ENCODE measurements around the gene PCBP2.

The PCBP2 gene

DNA sequence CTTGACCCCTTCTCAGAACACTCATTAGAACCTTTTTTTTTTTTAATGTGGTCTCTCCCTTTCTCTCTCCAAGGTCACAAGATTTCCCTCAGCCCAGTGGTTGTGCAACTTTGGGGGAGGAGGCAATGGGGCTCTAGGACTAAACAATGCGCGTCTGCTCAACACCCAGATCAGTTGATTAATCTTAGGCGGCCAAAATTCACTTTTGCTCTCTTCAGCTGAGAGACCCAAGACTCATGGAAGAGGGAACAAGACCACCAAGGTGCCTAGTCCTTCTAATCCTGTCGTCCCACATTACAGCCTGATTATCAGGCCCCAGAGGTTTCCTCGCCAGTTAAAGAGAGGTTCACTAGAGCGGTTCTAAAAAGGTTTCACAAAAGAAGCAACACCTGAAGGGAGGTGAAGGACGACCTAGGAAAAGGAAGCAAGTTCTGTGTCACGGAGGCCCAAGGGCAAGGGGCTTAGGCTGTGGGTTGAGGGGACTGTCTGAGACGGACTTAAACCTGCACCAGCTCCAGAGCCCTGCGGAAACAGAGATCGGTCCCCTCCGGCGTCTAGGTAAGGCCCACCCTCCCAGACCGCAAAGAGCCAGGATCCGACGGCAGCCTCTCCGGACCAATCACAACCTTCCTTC lies 48.4 kb downstream of the PCBP2 start:
- no peak overlapping the region for H4K5ac ChIP-seq (ENCODE audit: low read length)
- H3K4me1 ChIP-seq (ENCODE audit: control insufficient read depth, low read depth, low read length), result peaks cover 13% of the 10 kb centered on the region
- H2BK120ac ChIP-seq (ENCODE audit: low read depth, low read length), result no peak overlapping the region
- H3K4me2 ChIP-seq (ENCODE audit: low read length), result peak overlapping the region; percentile 87
- no peak overlapping the region for H3K4me3 ChIP-seq (ENCODE audit: low read length)
- H3K27me3 ChIP-seq (ENCODE audit: insufficient read depth, low read length, poor library complexity), result no peaks in the 10 kb centered on the region
- no peak overlapping the region for H4K8ac ChIP-seq (ENCODE audit: low read depth, low read length)
- H3K9ac ChIP-seq (ENCODE audit: low read length), result peak overlapping the region; percentile 61
- H3K79me1 ChIP-seq (ENCODE audit: low read length), result peaks cover 9% of the 10 kb centered on the region
- H3K18ac ChIP-seq (ENCODE audit: low read length), result peak overlapping the region; percentile 15
- no peaks in the 10 kb centered on the region for H3K36me3 ChIP-seq (ENCODE audit: control insufficient read depth, insufficient read depth, low read length)
- no CpG with 5 or more reads among the region's 17 CpGs for WGBS (ENCODE audit: extremely low coverage, insufficient coverage, low lambda C conversion rate)
- H3K79me2 ChIP-seq (ENCODE audit: control insufficient read depth, insufficient read depth, low read length), result peaks cover 7% of the 10 kb centered on the region
- no peak overlapping the region for H3K23ac ChIP-seq (ENCODE audit: low read length)
- H2AK5ac ChIP-seq (ENCODE audit: low read length), result no peak overlapping the region
- no peak overlapping the region for H2BK5ac ChIP-seq (ENCODE audit: low read length)
- H3K27ac ChIP-seq (ENCODE audit: low read depth, low read length), result peak overlapping the region; percentile 57
- H3K4ac ChIP-seq (ENCODE audit: low read depth, low read length), result no peak overlapping the region
- no peak for DNase-seq
- no peak overlapping the region for H2BK15ac ChIP-seq (replicated peaks; ENCODE audit: low read depth)
- peak overlapping the region; percentile 90 for H3K56ac ChIP-seq (ENCODE audit: low read length)

DNA sequence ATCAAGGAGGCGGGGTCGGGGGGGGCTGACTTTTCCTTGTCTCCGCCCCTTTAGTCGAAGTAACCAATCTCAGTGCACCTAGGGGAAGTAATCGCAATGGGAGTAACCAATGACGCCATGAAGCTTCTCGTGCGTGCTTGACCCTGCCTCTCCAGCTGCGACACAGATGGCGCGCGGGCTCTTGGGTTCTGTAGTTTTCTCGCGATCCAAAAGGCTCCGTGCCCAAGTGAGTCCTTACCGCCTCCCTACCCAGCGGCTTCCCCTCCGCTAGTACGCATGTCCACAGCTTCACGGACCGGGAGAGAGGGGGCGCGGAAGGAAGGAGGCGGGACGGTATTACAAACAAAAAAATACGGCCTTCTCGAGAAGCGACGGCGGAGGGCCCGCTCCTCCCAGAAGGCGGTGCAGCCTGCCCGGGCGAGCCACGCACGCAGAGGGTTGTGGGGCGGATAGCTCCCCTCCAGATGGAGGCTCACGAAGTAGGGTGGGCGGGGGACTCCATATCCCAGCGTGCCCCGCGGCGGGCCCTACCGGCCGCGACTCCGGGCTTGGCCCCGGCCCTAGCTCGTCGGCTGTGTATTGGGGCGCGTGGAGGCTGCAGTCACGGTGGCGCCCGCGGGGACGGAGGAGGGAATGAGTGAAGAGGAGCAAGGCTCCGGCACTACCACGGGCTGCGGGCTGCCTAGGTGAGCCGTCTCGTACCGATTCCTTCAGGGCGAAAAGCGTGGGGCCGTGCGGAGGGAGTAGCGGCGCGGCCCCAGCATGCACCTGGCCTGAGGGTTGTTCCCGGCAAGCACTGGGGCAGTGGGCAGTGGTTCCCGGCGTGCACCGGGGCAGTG lies 49.1 kb downstream of the PCBP2 start, which contains the start of gene TARBP2:
TARBP2 (plus strand) TSS at position 508 of the 839 bp plus-strand sequence; CDS start at position 634, 126 bp downstream.
- peak within 1 kb of the TSS; percentile 87 for H3K23ac ChIP-seq (ENCODE audit: low read length)
- no peak within 1 kb of the TSS for H2BK120ac ChIP-seq (ENCODE audit: low read depth, low read length)
- H3K36me3 ChIP-seq (ENCODE audit: control insufficient read depth, insufficient read depth, low read length), result no peaks in the 10 kb centered on the region
- WGBS (ENCODE audit: extremely low coverage, insufficient coverage, low lambda C conversion rate), result no CpG with 5 or more reads among the region's 74 CpGs
- peak within 1 kb of the TSS; percentile 67 for H3K4me3 ChIP-seq (ENCODE audit: low read length)
- H3K27ac ChIP-seq (ENCODE audit: low read depth, low read length), result peak within 1 kb of the TSS; percentile 85
- H3K56ac ChIP-seq (ENCODE audit: low read length), result peak within 1 kb of the TSS; percentile 99
- H3K79me2 ChIP-seq (ENCODE audit: control insufficient read depth, insufficient read depth, low read length), result peaks cover 7% of the 10 kb centered on the region
- peak within 1 kb of the TSS; percentile 89 for H3K18ac ChIP-seq (ENCODE audit: low read length)
- H3K4me2 ChIP-seq (ENCODE audit: low read length), result peak within 1 kb of the TSS; percentile 93
- peak within 1 kb of the TSS; percentile 92 for H2BK5ac ChIP-seq (ENCODE audit: low read length)
- peak within 1 kb of the TSS; percentile 2 for H4K5ac ChIP-seq (ENCODE audit: low read length)
- peak within 1 kb of the TSS; percentile 41 for H4K8ac ChIP-seq (ENCODE audit: low read depth, low read length)
- H2BK15ac ChIP-seq (replicated peaks; ENCODE audit: low read depth), result no peak within 1 kb of the TSS
- H3K4ac ChIP-seq (ENCODE audit: low read depth, low read length), result peak within 1 kb of the TSS; percentile 74
- peak; percentile 100 for DNase-seq
- peak within 1 kb of the TSS; percentile 7 for H2AK5ac ChIP-seq (ENCODE audit: low read length)
- peaks cover 11% of the 10 kb centered on the region for H3K4me1 ChIP-seq (ENCODE audit: control insufficient read depth, low read depth, low read length)
- H3K9ac ChIP-seq (ENCODE audit: low read length), result peak within 1 kb of the TSS; percentile 93
- H3K79me1 ChIP-seq (ENCODE audit: low read length), result peaks cover 9% of the 10 kb centered on the region
- H3K27me3 ChIP-seq (ENCODE audit: insufficient read depth, low read length, poor library complexity), result no peaks in the 10 kb centered on the region

DNA sequence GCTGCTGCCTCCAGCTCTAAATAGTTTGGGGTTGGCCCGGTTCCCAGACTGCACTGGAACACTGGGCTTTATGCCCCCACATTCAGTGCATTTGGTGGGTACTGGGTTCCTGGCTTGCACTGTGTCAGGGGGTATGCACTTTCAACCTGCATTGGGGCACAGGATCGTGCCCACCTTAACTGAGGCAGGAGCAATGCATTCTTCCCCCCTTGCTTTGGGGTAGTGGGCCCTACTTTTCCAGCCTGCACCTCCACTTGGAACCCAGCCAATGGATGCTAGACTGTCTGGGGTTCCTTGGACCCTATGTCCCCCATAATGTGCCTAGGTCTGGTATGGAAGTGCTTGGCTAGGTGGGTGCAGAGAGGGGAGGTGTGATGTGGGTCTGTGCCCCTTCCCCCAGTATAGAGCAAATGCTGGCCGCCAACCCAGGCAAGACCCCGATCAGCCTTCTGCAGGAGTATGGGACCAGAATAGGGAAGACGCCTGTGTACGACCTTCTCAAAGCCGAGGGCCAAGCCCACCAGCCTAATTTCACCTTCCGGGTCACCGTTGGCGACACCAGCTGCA lies 49.8 kb downstream of the PCBP2 start:
- Histone ChIP-seq H2BK5ac (ENCODE audit: low read length) (peak overlapping the region; percentile 65), H2BK120ac (ENCODE audit: low read depth, low read length) (no peak overlapping the region), H3K4me3 (ENCODE audit: low read length) (peak overlapping the region; percentile 54), H3K4me1 (ENCODE audit: control insufficient read depth, low read depth, low read length) (peaks cover 10% of the 10 kb centered on the region), H4K5ac (ENCODE audit: low read length) (peak overlapping the region; percentile 2), H3K27ac (ENCODE audit: low read depth, low read length) (peak overlapping the region; percentile 85), H3K36me3 (ENCODE audit: control insufficient read depth, insufficient read depth, low read length) (no peaks in the 10 kb centered on the region), H3K4me2 (ENCODE audit: low read length) (peak overlapping the region; percentile 93), H3K56ac (ENCODE audit: low read length) (peak overlapping the region; percentile 99), H3K79me2 (ENCODE audit: control insufficient read depth, insufficient read depth, low read length) (peaks cover 7% of the 10 kb centered on the region), H3K23ac (ENCODE audit: low read length) (peak overlapping the region; percentile 87), H3K27me3 (ENCODE audit: insufficient read depth, low read length, poor library complexity) (no peaks in the 10 kb centered on the region), H3K18ac (ENCODE audit: low read length) (peak overlapping the region; percentile 89), H3K79me1 (ENCODE audit: low read length) (peaks cover 9% of the 10 kb centered on the region), H2BK15ac (replicated peaks; ENCODE audit: low read depth) (no peak overlapping the region), H3K9ac (ENCODE audit: low read length) (peak overlapping the region; percentile 93), H2AK5ac (ENCODE audit: low read length) (peak overlapping the region; percentile 7), H3K4ac (ENCODE audit: low read depth, low read length) (peak overlapping the region; percentile 74), H4K8ac (ENCODE audit: low read depth, low read length) (peak overlapping the region; percentile 41)
- WGBS (ENCODE audit: extremely low coverage, insufficient coverage, low lambda C conversion rate), result no CpG with 5 or more reads among the region's 10 CpGs
- DNase-seq, result no peak

- no peak overlapping the region for H3K4me3 ChIP-seq (ENCODE audit: low read length)
- H2AK5ac ChIP-seq (ENCODE audit: low read length), result no peak overlapping the region
- no peak overlapping the region for H3K23ac ChIP-seq (ENCODE audit: low read length)
- H3K27ac ChIP-seq (ENCODE audit: low read depth, low read length), result no peak overlapping the region
- H2BK5ac ChIP-seq (ENCODE audit: low read length), result no peak overlapping the region
- WGBS (ENCODE audit: extremely low coverage, insufficient coverage, low lambda C conversion rate), result no CpG with 5 or more reads among the region's 9 CpGs
- no peak overlapping the region for H3K18ac ChIP-seq (ENCODE audit: low read length)
- peak overlapping the region; percentile 99 for H3K56ac ChIP-seq (ENCODE audit: low read length)
- H3K4me1 ChIP-seq (ENCODE audit: control insufficient read depth, low read depth, low read length), result peaks cover 10% of the 10 kb centered on the region
- H3K9ac ChIP-seq (ENCODE audit: low read length), result peak overlapping the region; percentile 93
- DNase-seq, result no peak
- H2BK120ac ChIP-seq (ENCODE audit: low read depth, low read length), result no peak overlapping the region
- H3K4ac ChIP-seq (ENCODE audit: low read depth, low read length), result no peak overlapping the region
- H4K5ac ChIP-seq (ENCODE audit: low read length), result no peak overlapping the region
- H3K36me3 ChIP-seq (ENCODE audit: control insufficient read depth, insufficient read depth, low read length), result no peaks in the 10 kb centered on the region
- H3K79me2 ChIP-seq (ENCODE audit: control insufficient read depth, insufficient read depth, low read length), result peaks cover 7% of the 10 kb centered on the region
- no peak overlapping the region for H2BK15ac ChIP-seq (replicated peaks; ENCODE audit: low read depth)
- H3K27me3 ChIP-seq (ENCODE audit: insufficient read depth, low read length, poor library complexity), result no peaks in the 10 kb centered on the region
- H4K8ac ChIP-seq (ENCODE audit: low read depth, low read length), result no peak overlapping the region
- H3K79me1 ChIP-seq (ENCODE audit: low read length), result peaks cover 9% of the 10 kb centered on the region
- no peak overlapping the region for H3K4me2 ChIP-seq (ENCODE audit: low read length)
These were observed 50.4 kb downstream of the PCBP2 start for GRCh38 chr12:53502331-53502730.

DNA sequence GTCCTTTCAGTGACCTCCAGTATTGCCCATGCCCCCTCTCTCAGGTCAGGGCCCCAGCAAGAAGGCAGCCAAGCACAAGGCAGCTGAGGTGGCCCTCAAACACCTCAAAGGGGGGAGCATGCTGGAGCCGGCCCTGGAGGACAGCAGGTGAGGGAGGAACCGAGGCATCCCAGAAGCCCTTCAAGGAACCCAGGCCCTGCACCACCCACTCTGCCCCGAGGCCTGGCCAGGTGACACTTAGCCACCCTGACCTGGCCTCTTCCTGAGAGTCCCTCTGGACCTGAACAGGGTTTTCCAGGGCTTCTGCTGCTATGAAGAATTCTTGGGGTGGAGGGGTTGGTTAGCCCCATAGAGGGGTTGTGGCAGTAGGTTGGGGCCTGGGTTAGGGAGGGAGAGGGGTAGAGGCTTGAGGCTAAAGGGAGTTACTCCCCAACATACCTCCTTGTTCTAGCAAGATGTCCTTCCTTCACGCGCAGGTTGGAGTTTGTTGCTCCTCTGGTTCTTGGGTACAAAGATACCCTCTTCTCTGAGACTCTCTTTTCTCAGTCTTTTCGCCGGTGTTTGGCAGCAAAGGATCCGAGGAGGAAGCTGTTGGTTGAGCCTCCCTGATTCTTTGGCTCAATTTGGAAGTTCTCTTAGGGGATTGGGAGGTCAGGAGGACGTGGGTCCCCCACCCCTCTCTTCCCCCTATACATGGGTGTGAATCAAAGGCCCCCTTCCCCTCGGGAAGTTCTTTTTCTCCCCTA lies 51.3 kb downstream of the PCBP2 start:
- no peak overlapping the region for H3K4me3 ChIP-seq (ENCODE audit: low read length)

More for the DNA sequence above, 51.3 kb downstream of the PCBP2 start:
- H3K79me1 ChIP-seq (ENCODE audit: low read length), result peaks cover 9% of the 10 kb centered on the region
- no peaks in the 10 kb centered on the region for H3K36me3 ChIP-seq (ENCODE audit: control insufficient read depth, insufficient read depth, low read length)
- H3K9ac ChIP-seq (ENCODE audit: low read length), result no peak overlapping the region
- no peaks in the 10 kb centered on the region for H3K27me3 ChIP-seq (ENCODE audit: insufficient read depth, low read length, poor library complexity)
- no peak overlapping the region for H4K5ac ChIP-seq (ENCODE audit: low read length)
- H2BK120ac ChIP-seq (ENCODE audit: low read depth, low read length), result no peak overlapping the region
- no CpG with 5 or more reads among the region's 10 CpGs for WGBS (ENCODE audit: extremely low coverage, insufficient coverage, low lambda C conversion rate)
- no peak overlapping the region for H2AK5ac ChIP-seq (ENCODE audit: low read length)
- no peak overlapping the region for H3K23ac ChIP-seq (ENCODE audit: low read length)
- no peak overlapping the region for H2BK15ac ChIP-seq (replicated peaks; ENCODE audit: low read depth)
- H3K4ac ChIP-seq (ENCODE audit: low read depth, low read length), result no peak overlapping the region
- H4K8ac ChIP-seq (ENCODE audit: low read depth, low read length), result no peak overlapping the region
- no peak overlapping the region for H2BK5ac ChIP-seq (ENCODE audit: low read length)
- DNase-seq, result no peak
- H3K27ac ChIP-seq (ENCODE audit: low read depth, low read length), result no peak overlapping the region
- H3K4me1 ChIP-seq (ENCODE audit: control insufficient read depth, low read depth, low read length), result peaks cover 10% of the 10 kb centered on the region
- no peak overlapping the region for H3K4me2 ChIP-seq (ENCODE audit: low read length)
- H3K79me2 ChIP-seq (ENCODE audit: control insufficient read depth, insufficient read depth, low read length), result peaks cover 7% of the 10 kb centered on the region
- no peak overlapping the region for H3K18ac ChIP-seq (ENCODE audit: low read length)
- no peak overlapping the region for H3K56ac ChIP-seq (ENCODE audit: low read length)

All from mesendoderm (in vitro differentiated cells).